Skin epidermis (tissue), 12 donors: ENCODE results near the gene PAPPA2.
A peak's percentile ranks its signal among the peaks of the same experiment; 100 is the strongest.

Experiments
- H3K27ac ChIP-seq, 21 experiments: fragments of 200-600 bp; sonication (generic) in 11 of 21; one replicate each; pipeline ENCODE4 v1.5.0; 2020; ENCODE audit warnings: mild to moderate bottlenecking in 3 of 21, inconsistent platforms in 2 of 21, moderate library complexity in 2 of 21
- H3K4me3 ChIP-seq, 7 experiments: fragments of 200-600 bp; sonication (generic) in 2 of 7; one replicate each; pipeline ENCODE4 v1.5.0; 2020; ENCODE audit warnings: inconsistent platforms in 2 of 7, mild to moderate bottlenecking in 2 of 7, moderate library complexity in 1 of 7

Gene PAPPA2

DNA sequence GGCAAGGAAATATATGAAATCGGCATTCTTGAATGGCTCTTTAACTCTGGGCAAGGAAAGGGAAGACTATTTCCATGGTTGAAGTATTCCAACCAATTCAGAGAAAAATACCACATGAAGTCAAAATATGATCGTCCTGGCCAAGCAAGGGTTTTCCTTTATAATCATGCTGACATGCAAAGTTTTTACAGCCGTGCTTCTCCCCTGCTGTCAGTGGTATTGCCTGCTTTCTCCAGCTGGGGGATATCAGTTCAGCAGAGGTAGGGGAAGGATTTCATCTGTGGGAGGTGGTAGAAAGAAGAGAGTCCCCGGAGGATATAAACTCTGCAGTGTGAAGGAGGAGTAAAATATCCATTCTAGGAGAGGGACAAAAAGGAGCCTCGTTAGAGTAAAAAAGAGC lies 322.8 kb downstream of the PAPPA2 start:
- no peak overlapping the region for H3K4me3 ChIP-seq
- H3K27ac ChIP-seq = no peak overlapping the region

DNA sequence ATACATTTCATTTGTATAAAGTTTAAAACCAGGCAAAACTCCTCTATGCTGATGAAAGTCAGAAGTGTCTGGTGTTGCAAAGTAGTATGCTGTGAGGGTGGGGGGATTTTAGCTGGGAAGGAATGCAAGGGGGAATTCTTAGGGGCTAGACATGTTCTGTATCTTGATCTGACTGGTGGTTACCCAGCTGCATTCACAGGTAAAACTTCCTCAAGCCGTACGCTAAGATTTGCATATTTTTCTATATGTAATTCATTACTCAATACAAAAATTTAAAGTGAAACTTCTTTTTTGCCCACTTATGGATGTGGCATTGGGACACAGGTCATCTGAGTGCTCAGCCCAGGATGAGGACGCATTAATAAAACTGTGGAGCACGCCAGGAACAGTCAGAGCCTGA lies 323.3 kb downstream of the PAPPA2 start:
- H3K27ac ChIP-seq = no peak overlapping the region
- no peak overlapping the region for H3K4me3 ChIP-seq

DNA sequence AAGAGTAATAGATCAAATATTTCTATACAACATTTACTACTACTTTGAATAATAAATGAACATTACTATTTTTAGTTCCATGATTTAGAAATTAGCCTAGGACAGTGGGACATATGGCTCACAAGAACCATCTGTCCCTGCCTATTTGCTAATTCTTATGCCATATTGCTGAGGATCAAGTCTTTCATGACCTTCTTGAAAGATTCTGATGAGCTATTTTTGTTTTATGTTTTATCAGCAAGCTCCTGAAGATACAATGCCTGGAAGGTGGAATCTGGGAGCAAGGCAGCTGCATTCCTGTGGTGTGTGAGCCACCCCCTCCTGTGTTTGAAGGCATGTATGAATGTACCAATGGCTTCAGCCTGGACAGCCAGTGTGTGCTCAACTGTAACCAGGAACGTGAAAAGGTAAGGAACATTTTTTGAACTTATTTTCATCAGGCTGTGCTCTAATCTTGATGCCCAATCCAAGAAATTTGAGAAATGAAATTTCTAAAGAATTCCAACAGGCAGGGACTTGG lies 326.7 kb downstream of the PAPPA2 start:
- no peak overlapping the region for H3K27ac ChIP-seq
- H3K4me3 ChIP-seq = no peak overlapping the region

DNA sequence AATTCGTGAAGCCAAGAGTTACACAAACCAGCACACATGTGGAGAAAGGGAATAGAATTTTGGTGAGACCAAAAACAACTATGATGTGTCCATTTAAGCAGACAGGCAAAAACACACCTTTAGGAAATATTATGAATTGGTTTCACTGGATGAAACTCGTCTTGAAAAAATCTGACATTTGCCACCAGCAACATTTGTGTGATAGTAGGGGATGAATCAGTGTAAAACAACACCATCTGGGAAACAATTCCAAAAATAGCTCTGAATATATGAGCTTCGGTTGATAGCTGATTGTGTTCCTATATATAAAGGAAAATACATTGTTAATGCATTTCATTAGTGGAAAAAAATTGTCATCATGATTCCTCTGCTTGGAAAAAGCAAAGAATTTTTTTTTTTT lies 327.8 kb downstream of the PAPPA2 start:
- Histone ChIP-seq H3K27ac (peak overlapping the region in 1 of 21 experiments; percentile 21), H3K4me3 (no peak overlapping the region)

DNA sequence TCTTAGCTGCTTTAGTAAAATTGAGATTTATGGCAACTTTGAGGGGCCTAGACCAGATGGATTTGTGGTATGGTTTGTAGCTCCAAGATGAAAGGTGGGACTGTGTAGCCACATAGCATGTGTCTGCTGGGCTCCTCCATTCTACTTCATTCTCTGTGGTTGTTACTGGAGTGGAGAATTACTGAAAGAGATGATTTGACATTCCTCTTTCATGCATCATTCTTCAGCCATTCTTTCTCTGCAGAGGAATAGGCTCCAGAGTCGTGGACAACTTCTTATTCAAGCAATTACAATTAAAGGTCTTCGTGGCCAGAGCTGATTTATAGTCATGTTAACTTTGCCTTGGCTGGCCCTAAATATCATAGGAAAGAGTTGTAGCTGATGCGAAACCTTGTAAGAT lies 328.9 kb downstream of the PAPPA2 start:
- H3K27ac ChIP-seq = no peak overlapping the region

DNA sequence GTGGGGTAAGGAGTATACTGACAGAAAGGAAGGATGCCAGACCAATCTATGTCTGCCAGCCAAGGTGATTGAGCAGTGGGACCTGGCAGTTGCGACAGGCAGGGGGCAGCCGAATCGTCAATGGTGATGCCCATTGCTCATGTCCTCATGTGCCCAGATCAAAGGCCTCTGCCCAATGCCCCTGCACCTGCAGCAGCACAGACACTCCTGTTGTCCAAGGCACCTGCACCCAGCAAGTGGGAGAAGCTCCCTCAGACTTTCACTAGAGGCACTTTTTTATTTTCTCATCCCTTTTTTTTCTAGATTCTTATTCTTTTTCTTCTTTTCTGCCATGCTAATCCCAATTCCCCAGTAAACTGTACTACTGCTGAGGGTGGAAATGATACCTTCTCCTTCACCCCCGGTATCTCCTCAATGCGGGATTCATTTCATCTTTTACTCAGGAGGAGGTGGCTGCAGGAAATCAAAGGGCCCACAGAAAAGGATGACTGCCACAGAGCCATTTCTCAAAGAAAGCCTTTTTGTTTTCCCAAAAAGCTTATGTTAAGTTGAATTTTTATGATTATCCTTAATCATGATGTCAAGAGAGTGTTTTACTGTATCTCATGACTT lies 332.0 kb downstream of the PAPPA2 start:
- no peak overlapping the region for H3K27ac ChIP-seq
- no peak overlapping the region for H3K4me3 ChIP-seq

More for the DNA sequence above, 328.9 kb downstream of the PAPPA2 start:
- no peak overlapping the region for H3K4me3 ChIP-seq

DNA sequence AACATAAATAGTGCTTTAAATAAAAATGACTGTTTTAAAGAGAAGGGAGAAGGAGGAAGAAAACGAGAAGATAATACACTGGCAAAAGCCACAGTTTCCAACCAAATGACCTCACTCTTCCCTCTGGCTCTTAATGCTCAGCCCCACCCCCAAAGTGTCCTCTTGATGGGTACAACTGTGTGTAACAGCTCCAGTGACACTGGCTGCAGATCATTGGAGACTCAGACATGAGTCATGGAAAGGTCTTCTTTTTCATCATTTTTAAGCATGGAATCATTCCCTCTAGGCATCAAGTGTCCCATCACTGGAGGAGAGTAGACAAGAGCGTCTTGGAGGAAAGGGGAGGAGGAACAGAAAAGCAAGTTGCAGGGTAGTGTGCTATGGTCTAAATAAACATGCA lies 333.0 kb downstream of the PAPPA2 start:
- Histone ChIP-seq H3K27ac (no peak overlapping the region), H3K4me3 (no peak overlapping the region)

DNA sequence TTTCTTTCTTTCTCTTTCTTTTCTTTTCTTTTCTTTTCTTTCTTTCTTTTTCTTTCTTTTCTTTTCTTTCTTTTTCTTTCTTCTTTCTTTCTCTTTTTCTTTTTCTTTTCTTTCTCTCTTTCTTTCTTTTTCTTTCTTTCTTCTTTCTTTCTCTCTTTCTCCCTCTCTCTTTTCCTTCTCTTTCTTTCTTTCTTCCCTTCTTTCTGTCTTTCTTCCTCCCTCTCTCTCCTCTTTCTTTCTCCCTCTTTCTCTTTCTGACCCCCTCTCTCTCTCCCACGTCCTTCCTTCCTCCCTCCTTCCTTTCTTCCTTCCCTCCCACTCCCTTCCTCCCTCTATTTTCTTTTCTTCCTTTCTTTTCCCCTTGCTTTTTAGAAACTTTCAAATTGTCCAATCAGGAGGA lies 333.6 kb downstream of the PAPPA2 start:
- Histone ChIP-seq H3K27ac (no peak overlapping the region), H3K4me3 (no peak overlapping the region)

DNA sequence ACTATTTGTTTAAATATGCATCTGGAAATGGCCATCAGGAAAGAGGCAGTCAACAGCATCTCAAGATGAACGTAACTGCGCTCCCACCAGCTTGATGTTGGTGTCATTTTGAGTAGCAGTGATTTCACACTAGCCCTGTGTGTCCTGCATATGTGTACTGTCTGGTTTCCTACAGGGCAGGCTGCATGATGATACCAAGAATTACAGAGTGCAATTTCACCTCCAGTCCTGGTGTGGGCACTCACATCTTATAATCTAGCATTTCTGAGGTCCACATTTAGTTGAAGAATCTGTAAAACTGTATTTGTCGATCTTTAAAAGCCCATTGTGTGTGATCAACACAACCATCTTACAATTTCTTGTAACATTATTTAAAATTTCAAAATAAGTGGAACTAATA lies 336.4 kb downstream of the PAPPA2 start:
- Histone ChIP-seq H3K4me3 (no peak overlapping the region), H3K27ac (peak overlapping the region in 3 of 21 experiments; percentile 42 to 73 (median 72))

DNA sequence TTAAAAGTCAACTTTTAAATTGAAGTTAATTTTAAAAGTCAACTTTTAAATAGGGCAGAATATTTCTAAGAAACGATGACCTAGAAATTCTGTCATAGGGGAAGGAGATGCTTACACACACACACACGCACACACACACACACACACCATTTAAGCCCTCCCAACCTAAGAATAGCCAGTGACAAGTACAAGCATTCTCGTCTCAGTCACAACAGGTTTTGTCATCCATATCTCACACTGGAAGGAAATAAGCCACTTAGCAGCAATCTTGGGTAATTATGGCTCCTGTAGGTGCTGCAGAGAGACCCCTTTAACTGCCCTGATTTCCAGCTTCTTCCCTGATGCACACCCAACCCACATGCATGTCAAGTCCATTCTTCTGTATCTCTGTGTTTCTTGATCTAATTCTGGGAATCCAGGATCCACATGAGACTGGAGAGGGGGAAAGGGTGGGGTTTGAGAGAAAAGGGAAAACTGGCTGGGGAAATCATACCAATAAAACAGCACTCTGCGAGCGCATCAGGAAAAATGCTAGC lies 338.1 kb downstream of the PAPPA2 start:
- Histone ChIP-seq H3K27ac (peak overlapping the region in 8 of 21 experiments; percentile 6 to 73 (median 54)), H3K4me3 (no peak overlapping the region)

DNA sequence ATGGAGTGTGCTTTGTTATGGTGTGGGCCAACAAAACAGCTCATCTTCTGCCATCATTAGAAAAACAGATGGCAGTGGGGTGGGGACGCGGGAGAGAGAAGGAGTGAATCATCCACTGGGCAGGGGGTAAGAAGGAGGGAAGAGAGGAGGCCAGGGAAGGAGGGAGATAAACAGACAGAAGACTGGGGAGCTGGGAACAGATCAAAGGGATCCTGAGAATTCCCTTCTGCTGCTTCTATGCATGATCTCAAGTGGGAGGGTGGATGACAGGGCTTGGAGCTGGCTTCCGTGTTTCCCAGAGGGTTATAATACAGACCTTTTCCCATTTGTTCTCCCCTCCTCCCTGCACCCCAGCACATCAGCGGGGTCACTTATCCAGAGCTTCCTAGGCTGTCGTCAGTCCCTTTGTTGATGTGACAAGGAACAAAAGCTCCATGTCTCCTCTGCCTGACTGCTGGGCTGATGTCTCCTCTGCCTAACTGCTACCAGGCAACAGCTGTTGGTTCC lies 338.6 kb downstream of the PAPPA2 start:
- Histone ChIP-seq H3K27ac (peak overlapping the region in 12 of 21 experiments; percentile 4 to 73 (median 40)), H3K4me3 (no peak overlapping the region)

DNA sequence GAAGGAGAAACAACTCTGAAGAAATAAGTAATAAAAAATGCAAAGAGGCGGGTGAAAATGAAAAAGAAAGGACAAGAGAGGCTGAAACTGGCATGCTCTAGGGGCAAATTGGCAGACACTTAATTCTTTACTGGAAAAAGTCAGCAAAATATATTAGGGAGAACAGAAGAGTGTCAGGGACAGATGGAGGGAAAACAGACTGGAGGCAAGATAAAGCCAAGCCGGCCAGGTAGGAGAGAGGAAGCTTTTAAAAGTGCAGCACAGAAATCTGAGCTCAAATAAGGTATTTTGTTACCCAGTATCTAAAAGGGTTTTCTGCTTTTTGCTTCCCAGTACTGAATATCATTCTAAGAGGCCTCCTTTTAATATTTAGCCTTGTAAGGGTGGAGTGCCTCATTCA lies 339.3 kb downstream of the PAPPA2 start:
- H3K27ac ChIP-seq = peak overlapping the region in 8 of 21 experiments; percentile 14 to 73 (median 43)

DNA sequence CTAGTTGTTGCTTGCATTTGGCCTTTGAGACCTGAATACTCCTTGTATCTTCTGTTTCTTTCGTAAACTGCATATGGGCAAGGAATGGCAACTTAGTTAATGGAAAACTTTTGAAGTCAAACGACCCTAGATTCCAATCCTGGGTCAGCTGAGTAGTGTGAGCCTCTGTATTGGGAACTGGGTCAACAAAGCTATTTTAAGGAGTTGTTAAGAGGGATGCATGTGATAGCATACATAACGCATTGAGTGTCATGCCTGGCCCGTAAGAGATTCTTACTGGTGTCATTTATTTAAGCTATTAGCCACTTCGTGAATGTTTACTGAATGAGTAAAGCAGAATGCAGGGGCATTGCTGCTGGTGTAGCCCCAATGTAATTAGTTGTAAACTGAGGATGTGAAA lies 340.1 kb downstream of the PAPPA2 start:
- no peak overlapping the region for H3K27ac ChIP-seq
- no peak overlapping the region for H3K4me3 ChIP-seq

More for the DNA sequence above, 339.3 kb downstream of the PAPPA2 start:
- no peak overlapping the region for H3K4me3 ChIP-seq

DNA sequence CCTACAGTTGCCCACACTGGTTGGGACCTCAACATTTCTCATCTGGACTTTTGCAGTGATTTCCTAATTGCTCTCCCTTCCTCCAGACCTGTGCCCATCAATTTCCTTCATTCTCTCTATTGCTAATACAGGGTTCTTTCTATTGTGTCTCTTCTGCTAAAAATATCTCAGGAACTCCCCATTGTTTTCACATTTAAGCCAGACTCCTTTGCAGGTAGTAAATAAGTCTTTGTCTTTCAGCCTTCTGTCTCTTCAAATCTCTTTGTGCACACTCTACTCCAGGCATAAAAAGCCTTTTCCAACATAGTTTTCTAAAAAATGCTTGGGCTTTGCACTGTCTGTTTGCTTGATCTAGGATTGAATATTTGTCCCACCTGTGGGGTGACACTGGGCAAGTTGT lies 340.6 kb downstream of the PAPPA2 start:
- H3K4me3 ChIP-seq = no peak overlapping the region
- no peak overlapping the region for H3K27ac ChIP-seq

DNA sequence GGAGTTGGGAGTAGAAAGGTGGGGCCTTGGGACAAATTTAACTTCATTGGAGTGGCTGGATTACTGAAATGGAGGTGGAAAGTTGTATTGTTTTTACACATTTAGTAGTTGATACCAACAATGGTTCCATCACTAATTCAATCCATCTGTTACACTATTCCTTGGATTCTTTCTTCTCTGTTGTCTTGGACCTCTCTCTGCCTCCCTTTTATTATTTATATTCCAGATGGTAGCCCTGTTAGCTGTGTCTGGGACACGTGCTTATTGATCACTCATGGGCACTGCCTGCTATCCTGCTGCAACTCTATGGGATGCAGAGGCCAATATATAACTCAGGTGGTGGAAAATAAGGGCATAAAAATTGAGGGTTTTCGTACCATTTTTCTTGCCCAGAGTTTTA lies 346.3 kb downstream of the PAPPA2 start:
- no peak overlapping the region for H3K27ac ChIP-seq
- H3K4me3 ChIP-seq = no peak overlapping the region

DNA sequence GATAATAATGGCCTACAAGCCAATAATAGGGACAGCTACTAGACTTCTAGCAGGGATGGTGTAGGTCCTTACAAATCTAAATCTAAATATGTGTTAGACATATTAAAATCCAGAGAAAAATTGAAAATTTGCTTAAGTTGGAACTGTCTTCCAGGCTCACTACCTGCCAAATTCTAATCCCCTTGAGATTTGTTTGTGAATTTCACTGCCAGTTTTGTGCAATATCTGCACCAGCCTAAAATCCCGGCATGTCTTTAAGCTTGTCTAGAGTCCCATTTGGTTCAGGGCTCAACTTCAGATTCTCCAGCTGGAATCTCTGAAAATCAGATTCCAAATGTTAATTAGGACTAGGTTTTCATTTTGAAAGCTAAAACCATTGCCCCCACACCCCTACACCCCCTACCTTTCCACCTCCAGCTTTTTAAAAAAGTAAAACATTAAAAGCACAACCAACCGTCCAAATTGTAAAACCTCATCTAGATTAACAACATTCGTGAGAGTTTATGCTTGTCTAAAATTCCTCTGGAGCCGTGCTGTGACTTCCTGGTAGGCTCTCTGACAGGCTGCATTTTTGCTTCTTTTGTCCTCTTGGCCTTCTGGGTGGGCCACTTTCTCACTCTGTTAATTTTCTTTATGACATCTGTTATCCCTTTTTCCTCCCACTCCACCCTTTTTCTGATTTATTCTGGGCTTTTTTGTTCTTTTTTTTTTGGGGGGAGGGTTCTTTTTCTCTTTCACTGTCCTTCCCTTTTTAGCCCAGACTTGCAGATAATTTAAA lies 348.7 kb downstream of the PAPPA2 start:
- H3K4me3 ChIP-seq = no peak overlapping the region
- H3K27ac ChIP-seq = peak overlapping the region in 1 of 21 experiments; percentile 46

DNA sequence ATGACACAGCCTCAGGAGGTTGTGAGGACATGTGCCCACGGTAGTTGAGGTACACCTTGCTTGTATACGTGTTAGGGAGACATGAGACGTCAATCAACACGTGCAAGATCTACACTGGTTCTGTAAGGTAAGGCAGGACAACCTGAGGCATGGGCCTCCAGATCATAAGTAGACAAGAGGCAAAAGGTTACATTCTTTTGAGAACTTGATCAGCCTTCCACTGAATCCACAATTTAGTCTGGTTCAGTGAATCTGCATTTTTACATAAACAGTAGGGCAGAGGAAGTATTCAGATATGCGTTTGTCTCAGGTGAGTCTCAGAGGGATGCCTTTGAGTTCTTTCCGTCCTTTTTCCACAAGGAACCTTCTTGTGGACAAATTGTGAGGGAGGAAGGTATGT lies 352.6 kb downstream of the PAPPA2 start:
- Histone ChIP-seq H3K27ac (no peak overlapping the region), H3K4me3 (no peak overlapping the region)

DNA sequence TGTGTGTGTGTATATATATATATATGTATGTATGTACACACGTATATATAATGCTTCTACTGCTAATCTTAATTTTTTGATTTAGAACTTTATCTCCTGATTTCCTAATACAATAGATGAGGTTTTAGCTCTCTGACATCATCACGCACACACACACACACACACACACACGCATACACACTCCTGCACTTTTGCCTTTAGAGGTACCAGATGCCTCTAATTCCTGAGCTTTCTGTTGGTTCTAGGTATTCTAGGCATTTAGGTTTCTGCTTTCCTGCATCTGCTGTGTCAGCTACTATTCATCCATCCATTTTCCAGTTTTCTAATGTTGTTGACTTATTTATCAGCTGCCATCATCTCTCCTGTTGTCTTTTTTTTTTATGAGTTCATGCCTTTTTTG lies 353.3 kb downstream of the PAPPA2 start:
- H3K27ac ChIP-seq = no peak overlapping the region
- H3K4me3 ChIP-seq = no peak overlapping the region

DNA sequence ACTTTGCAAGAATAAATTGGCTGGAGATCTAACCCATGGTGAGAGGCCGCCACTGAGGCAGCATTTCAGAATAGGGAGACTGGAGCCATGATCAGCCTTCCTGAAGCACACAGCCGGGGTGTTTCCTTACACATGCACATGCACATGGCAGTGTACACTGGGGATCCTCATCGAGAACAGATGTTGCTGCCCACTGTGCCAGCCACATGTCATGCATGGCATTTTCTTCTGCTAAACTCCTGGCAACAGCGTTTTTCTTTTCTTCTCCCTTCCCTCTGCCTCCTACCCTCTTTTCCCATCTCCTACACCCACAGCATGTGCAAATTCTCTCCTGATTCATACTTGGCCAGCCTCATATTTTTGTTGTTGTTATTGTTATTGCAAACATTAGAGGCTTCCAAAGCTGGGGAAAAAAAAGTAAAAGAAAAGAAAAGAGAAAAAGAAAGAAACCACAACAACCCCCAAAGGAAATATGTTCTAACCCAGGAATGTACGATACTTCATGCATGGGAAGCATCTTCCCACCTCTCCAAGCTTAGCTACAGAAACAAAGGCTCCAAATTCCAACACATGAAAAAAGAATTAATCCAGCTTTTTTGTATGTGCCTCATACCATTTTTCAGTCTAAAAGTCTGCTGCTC lies 357.5 kb downstream of the PAPPA2 start:
- Histone ChIP-seq H3K27ac (peak overlapping the region in 6 of 21 experiments; percentile 1 to 31 (median 18)), H3K4me3 (no peak overlapping the region)

DNA sequence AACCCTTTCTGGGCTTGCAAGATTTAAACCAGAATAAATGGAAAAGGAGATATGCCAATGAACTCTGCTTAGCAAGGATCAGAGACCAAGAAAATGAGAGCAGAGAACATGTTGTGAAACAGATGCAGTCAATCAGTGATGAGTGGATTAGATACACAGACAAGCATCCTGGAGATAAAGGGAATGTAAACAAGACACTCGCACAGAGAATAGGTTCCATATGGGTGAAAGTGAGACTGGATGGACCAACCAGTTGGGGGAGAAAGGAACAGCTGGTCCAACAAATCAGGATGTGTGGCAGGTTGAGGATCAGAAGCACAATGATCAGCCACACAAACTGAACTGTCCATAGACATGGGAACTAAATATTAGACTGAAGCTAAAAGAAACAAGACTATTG lies 363.3 kb downstream of the PAPPA2 start:
- no peak overlapping the region for H3K4me3 ChIP-seq
- no peak overlapping the region for H3K27ac ChIP-seq
